Measurements from ENCODE around the gene ATP6V0E2.
"Not testable (repeated sequence)": the region's sequence is repeated elsewhere in the genome, so short reads cannot be mapped to it uniquely, and the experiment has no call there.

ATP6V0E2 gene

DNA sequence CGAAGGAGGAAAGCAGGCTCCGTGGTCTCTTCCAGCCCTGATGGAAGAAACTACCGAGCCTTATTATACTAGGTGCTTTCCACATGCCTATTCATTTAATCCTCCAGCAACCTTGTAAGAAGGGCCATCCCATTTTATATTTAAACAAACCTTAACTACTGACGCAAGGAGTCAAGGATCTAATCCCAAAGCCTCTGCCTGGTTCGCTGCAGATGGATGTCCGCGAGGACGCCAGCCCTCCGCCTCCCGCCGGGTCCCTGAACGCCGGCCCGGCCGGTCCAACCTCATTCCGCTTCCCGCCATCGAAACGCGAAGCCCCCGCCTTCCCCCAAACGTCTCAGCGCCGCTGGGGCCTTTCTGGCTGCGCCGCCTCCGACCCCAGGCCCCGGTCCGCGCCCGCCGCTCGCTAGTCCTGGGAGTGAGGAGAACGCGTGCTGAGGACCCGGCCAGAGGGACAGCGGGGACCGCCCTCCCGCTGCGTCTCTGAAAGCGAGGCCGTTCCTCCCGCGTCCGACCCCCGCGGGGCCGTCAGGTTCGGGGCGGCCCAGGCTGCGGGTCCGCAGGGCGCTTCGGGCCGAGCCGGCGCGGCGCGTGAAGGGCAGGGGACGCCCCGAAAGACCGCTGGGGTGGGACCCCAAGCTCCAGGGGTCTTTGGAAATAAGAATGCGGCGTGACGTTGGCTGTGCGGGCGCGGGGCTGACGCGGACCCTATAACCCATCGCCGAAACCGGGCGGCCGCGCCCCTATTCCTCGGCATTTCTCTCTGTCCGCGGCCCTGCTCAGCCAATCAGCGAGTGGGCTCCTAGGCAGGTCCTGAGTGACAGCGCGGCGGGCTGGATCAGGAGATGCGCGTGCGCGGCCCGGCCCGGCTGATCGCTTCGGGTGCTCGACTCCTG, at the start of gene ATP6V0E2:
ATP6V0E2 (plus strand) TSS at position 896 of the 896 bp plus-strand sequence. CDS start 97 bp downstream, outside the sequence.
- no peak within 1 kb of the TSS for H3K27ac ChIP-seq (ENCODE audit: low read length)

DNA sequence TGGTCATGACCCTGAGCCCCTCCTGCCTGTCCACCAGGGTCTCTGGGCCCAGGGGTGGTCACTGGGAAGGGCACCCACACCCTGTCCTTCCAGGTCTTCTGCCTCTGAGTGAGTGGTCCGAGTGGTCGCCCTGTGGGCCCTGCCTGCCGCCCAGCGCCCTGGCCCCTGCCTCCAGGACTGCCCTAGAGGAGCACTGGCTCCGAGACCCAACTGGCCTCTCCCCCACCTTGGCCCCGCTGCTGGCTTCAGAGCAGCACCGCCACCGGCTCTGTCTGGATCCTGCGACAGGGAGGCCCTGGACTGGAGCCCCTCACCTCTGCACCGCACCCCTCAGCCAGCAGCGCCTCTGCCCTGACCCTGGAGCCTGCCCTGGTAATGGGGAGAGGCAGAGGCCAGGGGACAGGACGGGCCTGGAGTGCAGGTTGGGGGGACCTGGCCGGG, 49.4 kb upstream of the ATP6V0E2 start:
- H3K9me3 ChIP-seq (ENCODE audit: insufficient read depth, low read depth, low read length): peaks cover 14% of the 10 kb centered on the region
- no peaks in the 10 kb centered on the region for H3K36me3 ChIP-seq (ENCODE audit: insufficient read depth, low read depth, low read length)
- no peaks in the 10 kb centered on the region for H3K27me3 ChIP-seq (ENCODE audit: insufficient read depth, low read length)
- H3K4me1 ChIP-seq (ENCODE audit: insufficient read depth, low read length): no peaks in the 10 kb centered on the region
- H3K4me3 ChIP-seq (ENCODE audit: low read length): no peak overlapping the region
- no peak overlapping the region for H3K27ac ChIP-seq (ENCODE audit: low read length)
- H3K9ac ChIP-seq (ENCODE audit: low read depth, low read length): no peak overlapping the region

More for the DNA sequence above, at the start of gene ATP6V0E2:
- Histone ChIP-seq H3K27me3 (ENCODE audit: insufficient read depth, low read length) (peaks cover 31% of the 10 kb centered on the region), H3K36me3 (ENCODE audit: insufficient read depth, low read depth, low read length) (no peaks in the 10 kb centered on the region), H3K9ac (ENCODE audit: low read depth, low read length) (peak within 1 kb of the TSS; percentile 60; the same call in 1 of the 2 replicates), H3K4me1 (ENCODE audit: insufficient read depth, low read length) (peaks cover 6% of the 10 kb centered on the region; the same call in 1 of the 2 replicates), H3K4me3 (ENCODE audit: low read length) (peak within 1 kb of the TSS; percentile 73), H3K9me3 (ENCODE audit: insufficient read depth, low read depth, low read length) (no peaks in the 10 kb centered on the region)

- Histone ChIP-seq H3K27ac (ENCODE audit: low read length) (no peak overlapping the region), H3K9me3 (ENCODE audit: insufficient read depth, low read depth, low read length) (peaks cover 14% of the 10 kb centered on the region), H3K9ac (ENCODE audit: low read depth, low read length) (no peak overlapping the region), H3K27me3 (ENCODE audit: insufficient read depth, low read length) (no peaks in the 10 kb centered on the region), H3K36me3 (ENCODE audit: insufficient read depth, low read depth, low read length) (no peaks in the 10 kb centered on the region), H3K4me3 (ENCODE audit: low read length) (no peak overlapping the region), H3K4me1 (ENCODE audit: insufficient read depth, low read length) (no peaks in the 10 kb centered on the region)
Measured at GRCh38 chr7:149824748-149825566, 48.8 kb upstream of the ATP6V0E2 start.

- H3K27ac ChIP-seq (ENCODE audit: low read length): no peak overlapping the region
- no peak overlapping the region for H3K4me3 ChIP-seq (ENCODE audit: low read length)
- no peaks in the 10 kb centered on the region for H3K36me3 ChIP-seq (ENCODE audit: insufficient read depth, low read depth, low read length)
- H3K27me3 ChIP-seq (ENCODE audit: insufficient read depth, low read length): no peaks in the 10 kb centered on the region
- H3K9ac ChIP-seq (ENCODE audit: low read depth, low read length): no peak overlapping the region
- no peaks in the 10 kb centered on the region for H3K4me1 ChIP-seq (ENCODE audit: insufficient read depth, low read length)
- H3K9me3 ChIP-seq (ENCODE audit: insufficient read depth, low read depth, low read length): peaks cover 14% of the 10 kb centered on the region
Measured at GRCh38 chr7:149825567-149826343, 48.0 kb upstream of the ATP6V0E2 start.

GRCh38 chr7:149826344-149827088, 47.3 kb upstream of the ATP6V0E2 start:
- H3K27me3 ChIP-seq (ENCODE audit: insufficient read depth, low read length): no peaks in the 10 kb centered on the region; the same call in 1 of the 2 replicates
- H3K4me1 ChIP-seq (ENCODE audit: insufficient read depth, low read length): no peaks in the 10 kb centered on the region
- no peak overlapping the region for H3K27ac ChIP-seq (ENCODE audit: low read length)
- no peak overlapping the region for H3K9ac ChIP-seq (ENCODE audit: low read depth, low read length)
- no peak overlapping the region for H3K4me3 ChIP-seq (ENCODE audit: low read length)
- H3K36me3 ChIP-seq (ENCODE audit: insufficient read depth, low read depth, low read length): no peaks in the 10 kb centered on the region
- peaks cover 14% of the 10 kb centered on the region for H3K9me3 ChIP-seq (ENCODE audit: insufficient read depth, low read depth, low read length)

- no peaks in the 10 kb centered on the region for H3K4me1 ChIP-seq (ENCODE audit: insufficient read depth, low read length)
Measured at GRCh38 chr7:149827089-149827981, 46.4 kb upstream of the ATP6V0E2 start.

GRCh38 chr7:149828357-149829309, 45.1 kb upstream of the ATP6V0E2 start:
- Histone ChIP-seq H3K4me1 (ENCODE audit: insufficient read depth, low read length) (no peaks in the 10 kb centered on the region), H3K36me3 (ENCODE audit: insufficient read depth, low read depth, low read length) (no peaks in the 10 kb centered on the region), H3K27ac (ENCODE audit: low read length) (no peak overlapping the region), H3K4me3 (ENCODE audit: low read length) (no peak overlapping the region), H3K27me3 (ENCODE audit: insufficient read depth, low read length) (no peaks in the 10 kb centered on the region; the same call in 1 of the 2 replicates), H3K9ac (ENCODE audit: low read depth, low read length) (no peak overlapping the region), H3K9me3 (ENCODE audit: insufficient read depth, low read depth, low read length) (peaks cover 8% of the 10 kb centered on the region; the same call in 1 of the 2 replicates)

More at GRCh38 chr7:149827089-149827981, 46.4 kb upstream of the ATP6V0E2 start:
- Histone ChIP-seq H3K9me3 (ENCODE audit: insufficient read depth, low read depth, low read length) (peaks cover 14% of the 10 kb centered on the region), H3K27me3 (ENCODE audit: insufficient read depth, low read length) (no peaks in the 10 kb centered on the region; the same call in 1 of the 2 replicates), H3K4me3 (ENCODE audit: low read length) (no peak overlapping the region), H3K27ac (ENCODE audit: low read length) (no peak overlapping the region), H3K36me3 (ENCODE audit: insufficient read depth, low read depth, low read length) (no peaks in the 10 kb centered on the region), H3K9ac (ENCODE audit: low read depth, low read length) (no peak overlapping the region)

- H3K27ac ChIP-seq (ENCODE audit: low read length); H3K36me3 ChIP-seq (ENCODE audit: insufficient read depth, low read depth, low read length); H3K27me3 ChIP-seq (ENCODE audit: insufficient read depth, low read length); H3K9me3 ChIP-seq (ENCODE audit: insufficient read depth, low read depth, low read length); H3K9ac ChIP-seq (ENCODE audit: low read depth, low read length); H3K4me3 ChIP-seq (ENCODE audit: low read length); H3K4me1 ChIP-seq (ENCODE audit: insufficient read depth, low read length): not testable (repeated sequence)
Measured at GRCh38 chr7:149830527-149830926, 43.2 kb upstream of the ATP6V0E2 start.

DNA sequence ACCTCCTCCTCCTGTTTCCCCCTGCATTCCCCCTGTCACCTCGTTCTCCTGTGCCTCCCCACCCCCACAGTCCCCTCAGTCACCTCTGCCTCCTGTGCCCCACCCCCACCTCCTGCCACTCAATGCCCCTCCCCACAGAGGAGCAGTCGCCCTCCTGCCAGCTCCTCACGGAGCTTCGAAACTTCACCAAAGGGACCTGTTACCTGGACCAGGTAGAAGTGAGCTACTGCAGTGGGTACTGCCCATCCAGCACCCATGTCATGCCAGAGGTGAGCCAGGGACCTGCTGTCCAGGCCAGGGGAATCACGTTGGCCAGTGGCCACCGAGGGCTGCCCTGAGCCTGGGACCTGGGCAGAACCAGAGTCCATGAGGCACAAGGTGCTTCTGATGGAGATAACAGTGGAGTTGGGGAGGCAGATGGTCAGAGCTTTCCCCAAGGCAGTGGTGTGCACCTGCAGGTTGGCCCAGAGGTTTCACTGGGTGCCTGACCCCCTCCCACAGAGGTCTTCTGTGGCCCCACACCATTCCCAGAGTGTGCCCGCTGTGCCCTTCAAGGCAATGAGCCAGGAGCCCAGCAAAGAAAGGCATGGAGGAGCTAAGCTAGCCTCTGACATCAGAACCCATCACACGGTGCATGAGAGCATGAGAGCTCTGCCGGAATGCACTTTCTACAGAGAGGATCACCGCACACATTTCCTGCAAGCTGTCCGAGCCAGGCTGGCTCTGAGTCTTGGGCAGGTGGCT, 42.6 kb upstream of the ATP6V0E2 start:
- Histone ChIP-seq H3K36me3 (ENCODE audit: insufficient read depth, low read depth, low read length) (no peaks in the 10 kb centered on the region), H3K27me3 (ENCODE audit: insufficient read depth, low read length) (peaks cover 10% of the 10 kb centered on the region; the same call in 1 of the 2 replicates), H3K27ac (ENCODE audit: low read length) (no peak overlapping the region), H3K4me3 (ENCODE audit: low read length) (no peak overlapping the region), H3K4me1 (ENCODE audit: insufficient read depth, low read length) (no peaks in the 10 kb centered on the region), H3K9me3 (ENCODE audit: insufficient read depth, low read depth, low read length) (no peaks in the 10 kb centered on the region), H3K9ac (ENCODE audit: low read depth, low read length) (no peak overlapping the region)

Measured in iPS-20b (cell line).